HepG2 (cell line): Measurements from ENCODE around the gene ASNS. TPM values are rescaled to one million over a fixed set of nuclear protein-coding genes. Genes with fewer than 3 reads are reported as not detected.

Experiments used
- AKAP8 ChIP-seq: sonication (generic); formaldehyde crosslinking; IDR thresholded peaks from 2 replicates; pipeline ENCODE4 v1.5.1; 2020; ENCODE audit warnings: mild to moderate bottlenecking, missing genetic modification reagents
- CHCHD3 ChIP-seq: sonication (generic); formaldehyde crosslinking; IDR thresholded peaks from 2 replicates; pipeline ENCODE4 v1.8.0; 2022; ENCODE audit warnings: mild to moderate bottlenecking, missing genetic modification reagents, moderate library complexity
- DNMT3B ChIP-seq: conservative IDR thresholded peaks from 2 replicates; pipeline ENCODE4 v1.6.1; 2016; ENCODE audit warnings: missing biosample characterization, control low read depth
- DR1 ChIP-seq: sonication (generic); formaldehyde crosslinking; IDR thresholded peaks from 2 replicates; pipeline ENCODE4 v1.8.0; 2021; ENCODE audit warnings: mild to moderate bottlenecking, missing genetic modification reagents, inconsistent platforms
- FIP1L1 ChIP-seq: fragments of 200-400 bp; formaldehyde crosslinking; IDR thresholded peaks from 2 replicates; pipeline ENCODE4 v1.6.1; 2018; ENCODE audit warnings: low read depth, mild to moderate bottlenecking, low read length, moderate library complexity, borderline replicate concordance; ENCODE audit not compliant: insufficient read depth
- IRX3 ChIP-seq: sonication (generic); formaldehyde crosslinking; IDR thresholded peaks from 2 replicates; pipeline ENCODE4 v1.8.1; 2023; ENCODE audit warnings: mild to moderate bottlenecking, low read depth, missing genetic modification reagents, borderline replicate concordance
- KLF16 ChIP-seq, 2 experiments: sonication (generic) in 1 of 2; formaldehyde crosslinking in 1 of 2; IDR thresholded peaks; 2 replicates each; pipeline versions ENCODE4 v1.6.1 to v1.8.0; 2016 to 2023; ENCODE audit warnings: missing genetic modification reagents in 2 of 2, missing compliant biosample characterization in 1 of 2
- MAFG ChIP-seq: sonication (generic); formaldehyde crosslinking; IDR thresholded peaks from 2 replicates; pipeline ENCODE4 v1.5.1; 2020; ENCODE audit warnings: mild to moderate bottlenecking, missing genetic modification reagents
- MAZ ChIP-seq, 2 experiments: sonication (generic) in 1 of 2; formaldehyde crosslinking in 1 of 2; IDR thresholded peaks; 2 replicates each; pipeline versions ENCODE4 v1.5.0 to v1.6.1; 2012 to 2020; ENCODE audit warnings: low read depth in 2 of 2, mild to moderate bottlenecking in 2 of 2, borderline replicate concordance in 1 of 2, improper control_type of control experiment in 1 of 2, low read length in 1 of 2, missing genetic modification reagents in 1 of 2, moderate library complexity in 1 of 2
- PITX1 ChIP-seq: sonication (generic); formaldehyde crosslinking; IDR thresholded peaks from 2 replicates; pipeline ENCODE4 v1.5.1; 2020; ENCODE audit warnings: mild to moderate bottlenecking, missing genetic modification reagents
- SRF ChIP-seq: IDR thresholded peaks from 2 replicates; pipeline ENCODE4 v1.6.1; 2011; ENCODE audit warnings: mild to moderate bottlenecking, low read depth, low read length, moderate library complexity
- TEAD2 ChIP-seq: sonication (generic); formaldehyde crosslinking; IDR thresholded peaks from 2 replicates; pipeline ENCODE4 v1.9.0; 2021; ENCODE audit warnings: missing genetic modification reagents
- U2AF2 ChIP-seq: fragments of 200-400 bp; formaldehyde crosslinking; IDR thresholded peaks from 2 replicates; pipeline ENCODE4 v1.6.1; 2017; ENCODE audit warnings: low read depth, mild to moderate bottlenecking, low read length
- WIZ ChIP-seq: sonication (generic); formaldehyde crosslinking; IDR thresholded peaks from 2 replicates; pipeline ENCODE4 v1.5.1; 2020; ENCODE audit warnings: mild to moderate bottlenecking, missing genetic modification reagents
- ZFP91 ChIP-seq: sonication (generic); formaldehyde crosslinking; IDR thresholded peaks from 2 replicates; pipeline ENCODE4 v1.9.0; 2022; ENCODE audit warnings: missing genetic modification reagents, mild to moderate bottlenecking, borderline replicate concordance
- ZNF747 ChIP-seq: sonication (generic); formaldehyde crosslinking; IDR thresholded peaks from 2 replicates; pipeline ENCODE4 v1.8.1; 2023; ENCODE audit warnings: missing genetic modification reagents, mild to moderate bottlenecking, borderline replicate concordance
- ZSCAN29 ChIP-seq: sonication (generic); formaldehyde crosslinking; conservative IDR thresholded peaks from 2 replicates; pipeline ENCODE4 v1.4.0; 2020; ENCODE audit warnings: mild to moderate bottlenecking, missing genetic modification reagents
- polyA plus RNA-seq, 8 experiments: library from polyadenylated mRNA; depleted of rRNA in 3 of 8; stranded (reverse) in 7 of 8; unstranded in 1 of 8; fragments of >200 nt; fragmentation: Illumina TruSeq in 4 of 8; extraction: Trizol in 4 of 8; gene quantifications; 2 replicates each; pipeline versions ENCODE4 v1.2.1 to v1.2.3, GENCODE V29; 2011 to 2016; ENCODE audit warnings: low read depth in 4 of 8, missing spikeins in 1 of 8, mixed read lengths in 1 of 8; ENCODE audit not compliant: insufficient read depth in 1 of 8
- total RNA-seq, 5 experiments: library from RNA; depleted of rRNA; stranded (reverse); fragments of >200 nt; fragmentation: Illumina TruSeq; extraction: Trizol; gene quantifications; 2 replicates each; pipeline ENCODE4 v1.2.3, GENCODE V29; 2016; ENCODE audit warnings: low read depth in 1 of 5
- TF ChIP-seq, protein P1 (sequence below): sonication (generic); formaldehyde crosslinking; IDR thresholded peaks from 2 replicates; pipeline ENCODE4 v1.5.0; 2020; ENCODE audit warnings: mild to moderate bottlenecking, missing genetic modification reagents
- TF ChIP-seq, protein P2 (sequence below): sonication (generic); formaldehyde crosslinking; IDR thresholded peaks from 2 replicates; pipeline ENCODE4 v1.8.0; 2022; ENCODE audit warnings: missing genetic modification reagents, mild to moderate bottlenecking, moderate library complexity, borderline replicate concordance
- TF ChIP-seq, protein P3 (sequence below): sonication (generic); formaldehyde crosslinking; IDR thresholded peaks from 2 replicates; pipeline ENCODE4 v1.4.0; 2020; ENCODE audit warnings: missing genetic modification reagents, borderline replicate concordance

Gene ASNS
- total and polyA plus RNA-seq, 2 of the 13 experiments (the other 11 are each of a cell fraction or from before 2014, with no cell fraction given) = 55.0 to 75.1 TPM

GRCh38 chr7:97872025-97872669 is at the start of gene ASNS (continued):
- TF ChIP-seq ZNF747 (no peak; the same call in 1 of the 2 replicates), AKAP8 (peak; percentile 67; the same call in 1 of the 2 replicates), U2AF2 (no peak), ZFP91 (CRISPR knock-in tag) (peak; percentile 88; the same call in 1 of the 2 replicates), CHCHD3 (CRISPR knock-in tag) (no peak), TEAD2 (CRISPR knock-in tag) (no peak), MAZ (IDR thresholded peaks at IDR 0.05; ENCODE audit: borderline replicate concordance, low read depth, low read length) (no peak), MAZ (CRISPR knock-in tag; IDR thresholded peaks at IDR 0.05; ENCODE audit: low read depth) (peak; percentile 66; the same call in 1 of the 2 replicates), DR1 (CRISPR knock-in tag) (peak; percentile 84), DNMT3B (CRISPR knock-in tag) (no peak), PITX1 (CRISPR knock-in tag) (peak; percentile 54; the same call in 1 of the 2 replicates), SRF (no peak), MAFG (CRISPR knock-in tag) (no peak), KLF16 (CRISPR knock-in tag; IDR thresholded peaks at IDR 0.05) (peak; percentile 28 to 97; a peak in 2 of 4 replicates), ZSCAN29 (CRISPR knock-in tag) (0 out of 2 replicates have a peak, but pooled peaks have one; percentile 42), WIZ (CRISPR knock-in tag) (peak; percentile 44; the same call in 1 of the 2 replicates), IRX3 (CRISPR knock-in tag) (no peak; the same call in 1 of the 2 replicates), FIP1L1 (no peak)
- TF ChIP-seq, protein P1, sequence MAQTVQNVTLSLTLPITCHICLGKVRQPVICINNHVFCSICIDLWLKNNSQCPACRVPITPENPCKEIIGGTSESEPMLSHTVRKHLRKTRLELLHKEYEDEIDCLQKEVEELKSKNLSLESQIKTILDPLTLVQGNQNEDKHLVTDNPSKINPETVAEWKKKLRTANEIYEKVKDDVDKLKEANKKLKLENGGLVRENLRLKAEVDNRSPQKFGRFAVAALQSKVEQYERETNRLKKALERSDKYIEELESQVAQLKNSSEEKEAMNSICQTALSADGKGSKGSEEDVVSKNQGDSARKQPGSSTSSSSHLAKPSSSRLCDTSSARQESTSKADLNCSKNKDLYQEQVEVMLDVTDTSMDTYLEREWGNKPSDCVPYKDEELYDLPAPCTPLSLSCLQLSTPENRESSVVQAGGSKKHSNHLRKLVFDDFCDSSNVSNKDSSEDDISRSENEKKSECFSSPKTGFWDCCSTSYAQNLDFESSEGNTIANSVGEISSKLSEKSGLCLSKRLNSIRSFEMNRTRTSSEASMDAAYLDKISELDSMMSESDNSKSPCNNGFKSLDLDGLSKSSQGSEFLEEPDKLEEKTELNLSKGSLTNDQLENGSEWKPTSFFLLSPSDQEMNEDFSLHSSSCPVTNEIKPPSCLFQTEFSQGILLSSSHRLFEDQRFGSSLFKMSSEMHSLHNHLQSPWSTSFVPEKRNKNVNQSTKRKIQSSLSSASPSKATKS = no peak
- TF ChIP-seq, protein P2, sequence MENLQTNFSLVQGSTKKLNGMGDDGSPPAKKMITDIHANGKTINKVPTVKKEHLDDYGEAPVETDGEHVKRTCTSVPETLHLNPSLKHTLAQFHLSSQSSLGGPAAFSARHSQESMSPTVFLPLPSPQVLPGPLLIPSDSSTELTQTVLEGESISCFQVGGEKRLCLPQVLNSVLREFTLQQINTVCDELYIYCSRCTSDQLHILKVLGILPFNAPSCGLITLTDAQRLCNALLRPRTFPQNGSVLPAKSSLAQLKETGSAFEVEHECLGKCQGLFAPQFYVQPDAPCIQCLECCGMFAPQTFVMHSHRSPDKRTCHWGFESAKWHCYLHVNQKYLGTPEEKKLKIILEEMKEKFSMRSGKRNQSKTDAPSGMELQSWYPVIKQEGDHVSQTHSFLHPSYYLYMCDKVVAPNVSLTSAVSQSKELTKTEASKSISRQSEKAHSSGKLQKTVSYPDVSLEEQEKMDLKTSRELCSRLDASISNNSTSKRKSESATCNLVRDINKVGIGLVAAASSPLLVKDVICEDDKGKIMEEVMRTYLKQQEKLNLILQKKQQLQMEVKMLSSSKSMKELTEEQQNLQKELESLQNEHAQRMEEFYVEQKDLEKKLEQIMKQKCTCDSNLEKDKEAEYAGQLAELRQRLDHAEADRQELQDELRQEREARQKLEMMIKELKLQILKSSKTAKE = no peak
- TF ChIP-seq, protein P3, sequence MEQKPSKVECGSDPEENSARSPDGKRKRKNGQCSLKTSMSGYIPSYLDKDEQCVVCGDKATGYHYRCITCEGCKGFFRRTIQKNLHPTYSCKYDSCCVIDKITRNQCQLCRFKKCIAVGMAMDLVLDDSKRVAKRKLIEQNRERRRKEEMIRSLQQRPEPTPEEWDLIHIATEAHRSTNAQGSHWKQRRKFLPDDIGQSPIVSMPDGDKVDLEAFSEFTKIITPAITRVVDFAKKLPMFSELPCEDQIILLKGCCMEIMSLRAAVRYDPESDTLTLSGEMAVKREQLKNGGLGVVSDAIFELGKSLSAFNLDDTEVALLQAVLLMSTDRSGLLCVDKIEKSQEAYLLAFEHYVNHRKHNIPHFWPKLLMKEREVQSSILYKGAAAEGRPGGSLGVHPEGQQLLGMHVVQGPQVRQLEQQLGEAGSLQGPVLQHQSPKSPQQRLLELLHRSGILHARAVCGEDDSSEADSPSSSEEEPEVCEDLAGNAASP (CRISPR knock-in tag) = peak; percentile 78
